ENCODE measurements around the gene SFTPB.
A peak's percentile ranks its signal among the peaks of the same experiment; 100 is the strongest.
"Not testable (repeated sequence)": the region's sequence is repeated elsewhere in the genome, so short reads cannot be mapped to it uniquely, and the experiment has no call there.

Gene SFTPB

GRCh38 chr2:85668009-85668856 lies at the start of gene SFTPB:
Gene SFTPB (minus strand): TSS chr2:85668199. CDS start chr2:85668183, 16 bp downstream.
- no peak for DNase-seq

GRCh38 chr2:85717308-85718008 lies 49.5 kb upstream of the SFTPB start:
- no peak for DNase-seq

GRCh38 chr2:85716346-85716914 lies 48.4 kb upstream of the SFTPB start:
- no peak for DNase-seq

GRCh38 chr2:85714841-85715240 lies 46.8 kb upstream of the SFTPB start:
- no peak for DNase-seq

GRCh38 chr2:85714421-85714820 lies 46.4 kb upstream of the SFTPB start:
- DNase-seq = not testable (repeated sequence)

- DNase-seq = no peak
Observed at GRCh38 chr2:85713836-85714235, 45.8 kb upstream of the SFTPB start.

GRCh38 chr2:85712849-85713612 lies 45.0 kb upstream of the SFTPB start:
- DNase-seq = no peak

GRCh38 chr2:85712336-85712735 lies 44.3 kb upstream of the SFTPB start:
- no peak for DNase-seq

GRCh38 chr2:85711578-85712060 lies 43.6 kb upstream of the SFTPB start:
- DNase-seq = no peak

- no peak for DNase-seq
Observed at GRCh38 chr2:85710687-85711577, 42.9 kb upstream of the SFTPB start.

- DNase-seq = no peak
Observed at GRCh38 chr2:85709401-85709811, 41.4 kb upstream of the SFTPB start.

GRCh38 chr2:85708641-85709040 lies 40.6 kb upstream of the SFTPB start:
- DNase-seq = no peak

- DNase-seq = peak; percentile 84
Observed at GRCh38 chr2:85707304-85707703, 39.3 kb upstream of the SFTPB start.

- no peak for DNase-seq
Observed at GRCh38 chr2:85706599-85707296, 38.7 kb upstream of the SFTPB start.

- no peak for DNase-seq
Observed at GRCh38 chr2:85706063-85706462, 38.1 kb upstream of the SFTPB start.

- DNase-seq = no peak
Observed at GRCh38 chr2:85705680-85706039, 37.7 kb upstream of the SFTPB start.

- peak; percentile 69 for DNase-seq
Observed at GRCh38 chr2:85704800-85705679, 37.0 kb upstream of the SFTPB start.

- no peak for DNase-seq
Observed at GRCh38 chr2:85704038-85704437, 36.0 kb upstream of the SFTPB start.

GRCh38 chr2:85703329-85703728 lies 35.3 kb upstream of the SFTPB start:
- DNase-seq = no peak

- no peak for DNase-seq
Observed at GRCh38 chr2:85702800-85703199, 34.8 kb upstream of the SFTPB start.

All from CD4-positive, alpha-beta T cell treated with Interleukin-10 for 1 hour (primary cell).